ENCODE data around the gene SAXO2.

DNA sequence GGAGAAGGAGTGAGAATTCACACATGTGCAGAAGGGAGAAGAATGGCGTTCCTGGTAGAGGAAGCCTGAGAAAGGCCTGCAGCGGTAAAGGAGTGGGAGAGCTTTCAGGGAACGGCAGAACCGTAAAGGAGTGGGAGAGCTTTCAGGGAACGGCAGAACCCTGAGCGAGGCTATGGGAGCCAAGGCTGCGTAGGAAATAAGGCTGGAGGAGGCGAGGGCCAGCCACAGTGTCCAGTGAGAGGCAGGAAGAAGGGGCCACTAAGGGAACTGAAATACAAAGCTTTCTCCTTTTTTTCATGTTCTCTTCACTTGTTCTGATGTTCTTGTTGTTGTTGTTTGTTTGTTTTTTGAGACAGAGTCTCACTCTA, 45.1 kb downstream of the SAXO2 start:
- TF ChIP-seq, protein P1, sequence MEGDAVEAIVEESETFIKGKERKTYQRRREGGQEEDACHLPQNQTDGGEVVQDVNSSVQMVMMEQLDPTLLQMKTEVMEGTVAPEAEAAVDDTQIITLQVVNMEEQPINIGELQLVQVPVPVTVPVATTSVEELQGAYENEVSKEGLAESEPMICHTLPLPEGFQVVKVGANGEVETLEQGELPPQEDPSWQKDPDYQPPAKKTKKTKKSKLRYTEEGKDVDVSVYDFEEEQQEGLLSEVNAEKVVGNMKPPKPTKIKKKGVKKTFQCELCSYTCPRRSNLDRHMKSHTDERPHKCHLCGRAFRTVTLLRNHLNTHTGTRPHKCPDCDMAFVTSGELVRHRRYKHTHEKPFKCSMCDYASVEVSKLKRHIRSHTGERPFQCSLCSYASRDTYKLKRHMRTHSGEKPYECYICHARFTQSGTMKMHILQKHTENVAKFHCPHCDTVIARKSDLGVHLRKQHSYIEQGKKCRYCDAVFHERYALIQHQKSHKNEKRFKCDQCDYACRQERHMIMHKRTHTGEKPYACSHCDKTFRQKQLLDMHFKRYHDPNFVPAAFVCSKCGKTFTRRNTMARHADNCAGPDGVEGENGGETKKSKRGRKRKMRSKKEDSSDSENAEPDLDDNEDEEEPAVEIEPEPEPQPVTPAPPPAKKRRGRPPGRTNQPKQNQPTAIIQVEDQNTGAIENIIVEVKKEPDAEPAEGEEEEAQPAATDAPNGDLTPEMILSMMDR (IDR thresholded peaks at IDR 0.05; ENCODE audit: insufficient read depth, low read length, poor library complexity, severe bottlenecking), result no peak
- TF ChIP-seq EZH2phosphoT487 (conservative IDR thresholded peaks at IDR 0.05; ENCODE audit: low read length), result no peak

Measured in SU-DHL-6 (cell line).